PC-9 (cell line): ENCODE results near the gene SORBS1.

Experiments
- CTCF ChIP-seq: fragments of 200-600 bp; sonication (generic); conservative IDR thresholded peaks from 2 replicates; pipeline ENCODE4 v1.6.1; 2017; ENCODE audit warnings: mixed run types, antibody characterized with exemption, mild to moderate bottlenecking, moderate library complexity
- EZH2 ChIP-seq: fragments of 200-600 bp; sonication (generic); IDR thresholded peaks from 2 replicates; pipeline ENCODE4 v1.8.0; 2017; ENCODE audit warnings: antibody characterized with exemption, low read depth

DNA sequence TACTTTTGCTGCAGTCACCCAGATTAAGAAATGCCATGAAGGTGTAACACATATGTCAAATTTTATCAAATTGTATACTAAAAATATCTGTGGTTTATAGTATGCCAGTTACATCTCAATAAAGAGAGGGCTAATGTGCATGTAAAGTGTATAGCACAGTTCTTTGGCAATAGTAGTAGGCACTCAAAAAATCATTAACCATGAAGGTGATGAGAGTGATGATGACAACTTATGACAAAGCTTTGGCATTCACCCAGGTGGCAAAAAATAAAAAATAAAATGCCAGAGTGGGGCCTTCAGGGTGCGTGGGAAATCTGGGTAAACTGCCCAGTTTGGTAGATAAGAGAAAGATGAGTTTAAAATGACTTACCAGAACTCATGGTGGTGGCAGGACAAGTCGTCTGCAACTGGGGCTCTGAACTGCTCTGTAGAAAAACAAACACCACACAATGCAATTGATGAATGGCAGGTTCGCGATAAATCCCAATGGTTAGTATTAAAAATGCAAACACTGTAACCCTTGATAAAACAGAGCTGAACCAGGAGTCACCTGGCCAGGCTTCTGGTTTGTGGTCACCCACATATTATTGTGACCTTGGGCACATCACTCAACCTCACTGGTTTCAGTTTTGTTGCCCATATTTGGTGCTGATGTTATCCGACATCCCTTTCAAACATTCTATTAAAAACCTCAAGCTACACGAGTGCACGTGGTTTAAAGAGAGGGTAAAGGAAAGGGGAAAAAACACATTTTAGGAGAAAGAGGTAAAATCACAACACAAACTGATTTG, 120.2 kb downstream of the SORBS1 start:
- TF ChIP-seq CTCF, result no peak
- no peak for TF ChIP-seq EZH2
